HG02870 (cell line): ENCODE results near the gene RERE.

Experiments
- ATAC-seq: cut with Tn5 transposase; IDR thresholded peaks from one replicate; pipeline ENCODE4 v1.9.1; 2021; ENCODE audit warnings: mild to moderate bottlenecking, moderate library complexity; ENCODE audit not compliant: unreplicated experiment

RERE gene

DNA sequence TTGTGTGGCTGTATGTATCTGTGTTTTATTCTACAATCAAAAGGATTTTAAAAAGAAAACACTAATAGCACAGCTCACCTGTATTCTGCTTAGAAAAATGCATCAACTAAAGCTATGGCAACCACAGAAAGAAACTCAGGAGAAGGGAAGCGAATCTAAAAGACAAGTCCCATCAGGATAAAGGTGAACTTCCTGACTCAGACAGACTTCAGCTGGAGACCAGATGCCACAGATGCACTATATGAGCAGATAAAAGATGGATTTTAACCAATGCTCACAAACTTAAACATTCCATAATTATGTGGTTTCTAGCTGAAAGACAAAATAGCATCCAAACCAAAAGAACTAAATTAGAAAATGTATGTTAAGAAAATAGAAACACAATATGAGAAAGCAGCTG is 231.0 kb downstream of the RERE start:
- ATAC-seq, result no peak

DNA sequence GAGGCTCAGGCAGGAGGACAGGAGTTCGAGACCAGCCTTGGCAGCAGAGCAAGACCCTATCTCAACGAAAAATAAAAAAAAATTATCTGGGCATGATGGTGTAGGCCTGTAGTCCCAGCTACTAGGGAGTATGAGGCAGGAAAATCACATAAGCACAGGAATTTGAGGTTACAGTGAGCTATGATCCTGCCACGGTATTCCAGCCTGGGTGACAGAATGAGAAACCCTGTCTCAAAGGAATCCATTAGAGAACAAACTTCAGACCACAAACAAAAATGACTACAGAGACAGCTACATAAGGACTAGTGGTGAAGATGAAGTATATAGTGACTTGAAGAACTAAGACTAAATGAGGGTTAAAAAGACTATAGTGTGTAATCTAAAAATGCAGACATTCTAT is 233.1 kb downstream of the RERE start:
- no peak for ATAC-seq

DNA sequence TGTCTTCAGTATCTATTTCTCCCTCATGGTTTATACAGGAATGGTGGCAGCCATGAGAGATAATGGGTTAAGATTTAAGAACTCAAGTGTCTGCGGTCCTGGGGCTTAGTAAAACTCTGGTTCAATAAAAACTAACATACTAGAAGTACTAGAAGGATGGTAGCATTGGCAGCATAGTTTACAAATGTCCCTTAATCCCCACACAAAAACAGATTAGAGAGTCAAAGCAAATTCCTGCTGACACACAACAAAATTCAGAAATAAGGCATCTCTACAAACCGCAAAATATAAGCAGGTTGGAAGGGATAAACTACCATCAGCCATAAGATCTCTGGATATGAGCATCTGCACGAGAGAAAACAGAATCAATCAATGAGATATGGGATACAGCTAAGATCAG is 234.4 kb downstream of the RERE start:
- no peak for ATAC-seq

DNA sequence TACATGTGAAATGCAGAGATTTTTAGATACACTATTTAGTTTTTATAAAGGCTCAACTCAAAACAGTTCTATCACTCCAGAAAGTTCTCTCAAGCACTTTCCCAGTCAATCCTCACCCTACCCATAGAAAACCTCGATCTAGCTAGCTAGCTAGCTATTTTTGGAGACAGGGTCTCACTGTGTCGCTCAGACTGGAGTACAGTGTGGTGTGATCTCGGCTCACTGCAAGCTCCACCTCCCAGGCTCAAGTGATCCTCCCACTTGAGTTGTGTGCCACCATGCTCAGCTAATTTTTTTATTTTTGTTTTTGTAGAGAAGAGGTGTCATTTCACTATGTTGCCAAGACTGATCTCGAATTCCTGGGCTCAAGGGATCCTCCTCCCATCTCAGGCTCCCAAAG is 236.9 kb downstream of the RERE start:
- ATAC-seq, result no peak

DNA sequence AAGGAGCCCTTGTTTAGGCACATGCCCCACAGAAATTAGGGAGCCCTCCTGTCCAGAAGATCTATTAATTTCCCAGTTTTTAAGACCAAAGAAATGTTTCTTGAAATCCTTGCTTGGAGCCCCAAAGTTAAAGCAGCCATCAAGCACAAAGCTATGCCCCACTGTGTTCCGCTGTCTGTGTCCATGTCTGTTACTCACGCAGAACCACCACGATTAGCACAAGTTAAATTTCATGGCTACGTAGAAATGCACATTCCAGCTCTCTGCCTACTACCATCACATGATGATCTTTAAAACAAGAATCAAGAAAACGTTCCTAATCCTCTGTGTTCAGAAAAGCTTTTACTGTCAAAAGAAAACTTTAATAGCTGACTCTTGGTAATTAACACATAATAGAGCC is 238.5 kb downstream of the RERE start:
- no peak for ATAC-seq

DNA sequence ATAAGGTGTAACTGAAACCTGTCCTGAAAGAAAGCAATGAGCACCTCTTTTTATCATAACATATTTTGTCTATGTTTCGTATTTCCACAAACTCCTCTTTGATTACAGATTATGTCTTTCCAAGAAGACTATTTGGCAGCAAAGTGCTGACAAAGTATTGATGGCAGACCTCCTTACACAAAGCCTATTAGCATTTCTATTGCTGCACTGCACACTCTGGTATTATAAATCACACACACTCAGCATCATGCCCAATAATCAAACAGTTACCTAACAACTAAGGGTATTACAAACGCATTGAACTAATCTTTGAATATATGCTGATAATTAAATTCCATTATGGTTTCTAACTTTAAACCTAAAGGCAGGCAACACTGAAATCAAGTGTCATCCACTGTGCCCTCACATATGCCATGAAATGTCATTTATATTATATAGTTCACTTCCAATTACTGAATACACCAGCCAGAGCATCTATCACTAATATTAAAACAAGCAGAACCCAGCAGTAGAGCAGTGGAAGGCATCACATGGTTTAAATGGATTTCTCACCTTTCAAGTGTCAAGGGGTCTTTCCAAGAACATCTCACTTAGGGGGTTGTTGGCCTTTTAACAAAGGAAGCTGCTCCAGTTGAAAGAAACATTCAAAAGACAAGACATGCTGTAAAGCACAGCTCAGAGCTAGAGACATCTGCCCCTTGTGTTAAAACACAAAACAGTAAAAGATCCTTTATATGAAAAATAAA is 239.1 kb downstream of the RERE start:
- ATAC-seq, result no peak

DNA sequence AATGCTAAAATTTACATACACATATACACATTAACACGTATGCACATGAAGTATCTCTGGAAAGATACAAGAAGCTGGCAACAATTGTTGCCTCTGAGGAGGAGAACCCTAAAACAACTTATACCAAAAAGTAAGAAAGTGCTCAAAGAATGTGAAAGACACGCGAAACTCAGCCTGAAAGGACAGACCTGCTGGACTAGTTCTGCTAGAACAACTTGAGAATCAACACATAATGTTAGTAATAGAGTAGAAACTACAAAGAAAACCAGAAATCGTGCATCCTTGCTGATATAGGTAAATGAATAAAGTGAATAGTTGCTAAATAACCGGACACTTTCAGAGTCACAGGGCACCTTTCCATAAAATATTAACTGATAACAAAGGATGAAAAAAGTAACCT is 242.5 kb downstream of the RERE start:
- ATAC-seq, result no peak

DNA sequence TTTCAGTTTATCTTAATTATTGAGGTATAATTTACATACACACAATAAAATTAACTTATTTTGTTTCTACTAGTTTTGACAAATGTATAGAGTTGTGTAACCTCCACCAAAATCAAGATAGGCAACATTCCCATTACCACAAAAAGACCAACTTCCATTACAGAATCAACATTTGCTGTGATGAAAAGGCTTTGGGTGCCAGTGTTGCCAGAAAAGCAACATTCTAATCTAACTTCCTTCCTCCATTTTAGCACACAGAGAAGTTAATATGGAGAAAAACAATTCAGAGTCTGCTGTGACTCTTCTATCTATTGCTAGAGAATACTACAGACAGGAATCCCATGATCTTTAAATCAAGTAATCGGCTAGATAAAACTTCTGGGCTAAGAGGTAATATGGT is 245.3 kb downstream of the RERE start:
- ATAC-seq, result no peak

DNA sequence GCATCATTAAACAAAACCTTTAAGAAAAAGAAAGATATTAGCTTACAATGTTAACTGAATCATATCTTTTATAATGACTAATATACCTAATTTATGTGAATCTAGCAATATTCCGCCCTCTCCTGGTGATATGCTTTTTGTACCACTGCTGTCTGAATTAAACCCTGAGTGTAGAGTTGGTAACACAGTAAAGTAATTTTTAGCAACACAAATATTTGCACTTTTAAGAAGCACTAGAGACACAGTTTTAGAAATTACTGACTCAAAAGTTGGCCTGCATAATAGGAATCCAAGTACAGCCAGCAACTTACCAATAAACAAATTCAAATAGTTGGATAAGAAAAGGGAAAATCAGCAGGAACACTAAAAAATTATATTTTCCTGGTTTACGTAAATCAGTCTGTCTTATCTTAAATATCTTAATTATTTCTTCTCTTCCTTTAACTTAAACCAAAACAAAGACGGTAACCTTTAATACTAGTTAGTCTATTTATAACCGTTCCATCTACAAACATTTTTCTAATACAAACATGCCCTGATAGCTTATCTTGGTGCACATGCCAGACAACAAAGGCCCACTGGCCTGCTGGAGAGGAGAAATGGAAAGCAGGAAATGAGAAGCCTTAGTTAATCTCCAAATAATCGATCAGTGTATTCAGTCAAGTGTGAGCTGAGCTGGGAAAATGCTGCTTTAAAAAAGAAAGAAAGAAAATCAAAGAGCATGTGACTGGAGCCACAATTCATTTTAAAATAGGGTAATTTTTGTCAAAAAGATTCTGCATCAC is 246.0 kb downstream of the RERE start:
- ATAC-seq, result no peak

DNA sequence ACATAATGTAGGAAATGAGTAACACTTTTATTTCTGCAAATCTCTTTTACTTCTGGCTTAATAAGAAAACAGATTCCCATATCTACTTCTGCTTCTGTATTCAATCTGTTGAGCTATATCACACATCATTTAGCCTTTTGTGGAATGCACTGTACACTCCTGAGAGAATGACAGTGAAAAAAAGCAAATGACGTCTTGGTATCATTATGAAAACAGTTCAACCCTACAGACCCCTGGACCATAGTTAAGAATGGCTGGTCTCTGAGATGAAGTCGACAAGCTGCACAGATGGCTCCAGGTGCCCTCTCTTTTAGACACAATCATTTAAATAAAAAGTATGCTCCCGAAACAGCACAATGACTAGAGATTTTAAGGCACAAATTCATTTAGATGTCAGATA is 247.0 kb downstream of the RERE start:
- ATAC-seq, result no peak

DNA sequence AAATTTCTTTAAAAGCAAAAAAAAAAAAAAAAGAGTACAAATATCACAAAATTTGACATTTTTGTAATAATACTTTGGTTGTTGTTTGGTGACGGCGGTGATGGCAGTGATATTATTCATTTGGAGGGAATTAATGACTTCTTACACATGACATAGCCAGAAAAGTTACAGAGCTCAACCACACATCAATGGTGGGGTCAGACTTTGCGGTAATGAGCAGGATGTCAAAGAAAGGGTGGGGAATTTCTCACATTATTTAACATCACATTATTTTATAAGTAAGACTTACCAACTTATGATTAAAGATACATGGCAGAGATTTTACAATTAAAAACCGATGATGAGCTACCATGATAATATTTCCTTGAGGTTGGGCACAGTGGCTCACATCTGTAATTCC is 248.2 kb downstream of the RERE start:
- no peak for ATAC-seq

DNA sequence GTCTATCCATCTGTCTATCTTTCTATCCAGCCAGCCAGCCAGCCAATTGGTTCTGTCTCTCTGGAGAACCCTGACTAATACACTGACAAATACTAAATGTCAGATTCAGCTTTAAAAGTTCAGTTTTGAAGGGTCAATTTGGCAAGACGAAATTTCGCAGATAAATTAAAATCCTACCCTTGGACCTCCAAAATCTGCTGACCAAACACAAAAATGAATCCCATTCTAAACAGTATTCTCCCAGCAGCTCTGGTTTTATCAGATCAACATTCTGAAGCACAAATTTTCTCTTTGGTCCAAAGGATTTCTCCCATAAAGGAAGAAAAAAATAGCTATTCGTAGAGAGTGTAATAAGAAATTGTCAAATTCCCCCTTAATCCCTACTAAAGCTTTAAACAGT is 248.6 kb downstream of the RERE start:
- no peak for ATAC-seq

DNA sequence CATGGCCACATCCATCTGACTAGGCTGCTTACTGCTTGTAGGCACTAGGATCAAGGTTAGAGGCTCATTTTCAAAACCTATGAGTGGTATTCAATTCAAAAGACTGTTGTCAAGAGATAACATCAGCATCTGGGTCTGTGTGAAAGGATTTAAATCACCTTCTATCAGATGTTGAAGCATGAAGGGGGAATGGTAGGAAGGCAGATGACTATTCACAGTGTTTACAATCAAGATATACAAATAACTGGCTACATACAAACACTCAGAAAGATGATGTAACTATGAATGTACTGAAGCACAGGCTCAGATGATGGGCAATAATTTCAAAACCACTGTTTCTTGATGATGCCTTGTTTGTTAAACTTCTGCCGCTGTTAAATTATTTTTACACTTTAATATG is 250.3 kb downstream of the RERE start:
- ATAC-seq, result no peak

DNA sequence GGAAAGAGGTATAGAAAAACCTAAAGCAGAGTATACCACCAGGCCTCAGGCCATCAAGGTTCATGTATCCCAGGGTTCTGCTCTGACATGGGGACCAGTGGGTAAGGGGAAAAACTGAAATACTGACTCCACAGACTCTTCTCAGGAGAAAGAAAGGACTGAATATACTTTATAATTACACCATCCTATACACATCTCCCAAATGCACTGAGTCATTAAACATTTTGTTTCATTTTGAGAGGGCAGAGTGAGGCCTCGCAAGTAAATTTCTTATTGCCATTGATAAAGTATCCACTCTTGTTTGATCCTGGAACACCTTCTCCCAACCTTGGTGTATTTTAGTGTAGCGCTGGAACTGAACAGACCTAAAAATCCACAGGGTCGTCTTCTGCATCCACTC is 251.6 kb downstream of the RERE start:
- ATAC-seq, result no peak

DNA sequence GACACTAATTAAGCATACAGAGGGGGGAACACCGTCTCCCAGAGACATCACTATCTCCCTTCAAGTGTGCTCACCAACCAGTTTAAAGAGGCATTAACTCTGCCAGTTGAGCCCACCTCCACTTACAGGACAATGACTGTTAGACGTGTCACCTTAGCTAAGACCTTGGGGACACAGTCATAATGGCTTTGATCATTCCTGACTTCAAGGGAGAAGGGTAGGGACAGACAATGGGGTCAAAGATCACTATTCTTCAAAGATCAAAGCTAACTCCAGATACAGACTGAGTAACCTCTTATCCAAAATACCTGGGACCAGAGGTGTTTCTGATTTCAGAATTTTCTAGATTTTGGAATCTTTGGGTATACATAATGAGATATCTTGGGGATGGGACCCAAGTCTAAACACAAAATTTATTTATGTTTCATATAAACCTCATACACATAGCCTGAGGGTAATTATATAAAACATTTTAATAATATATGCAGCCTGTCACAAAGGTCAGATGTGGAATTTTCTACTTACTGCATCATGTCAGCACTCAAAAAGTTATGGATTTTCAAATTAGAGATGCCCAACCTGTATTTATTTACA is 253.4 kb downstream of the RERE start:
- ATAC-seq, result no peak

DNA sequence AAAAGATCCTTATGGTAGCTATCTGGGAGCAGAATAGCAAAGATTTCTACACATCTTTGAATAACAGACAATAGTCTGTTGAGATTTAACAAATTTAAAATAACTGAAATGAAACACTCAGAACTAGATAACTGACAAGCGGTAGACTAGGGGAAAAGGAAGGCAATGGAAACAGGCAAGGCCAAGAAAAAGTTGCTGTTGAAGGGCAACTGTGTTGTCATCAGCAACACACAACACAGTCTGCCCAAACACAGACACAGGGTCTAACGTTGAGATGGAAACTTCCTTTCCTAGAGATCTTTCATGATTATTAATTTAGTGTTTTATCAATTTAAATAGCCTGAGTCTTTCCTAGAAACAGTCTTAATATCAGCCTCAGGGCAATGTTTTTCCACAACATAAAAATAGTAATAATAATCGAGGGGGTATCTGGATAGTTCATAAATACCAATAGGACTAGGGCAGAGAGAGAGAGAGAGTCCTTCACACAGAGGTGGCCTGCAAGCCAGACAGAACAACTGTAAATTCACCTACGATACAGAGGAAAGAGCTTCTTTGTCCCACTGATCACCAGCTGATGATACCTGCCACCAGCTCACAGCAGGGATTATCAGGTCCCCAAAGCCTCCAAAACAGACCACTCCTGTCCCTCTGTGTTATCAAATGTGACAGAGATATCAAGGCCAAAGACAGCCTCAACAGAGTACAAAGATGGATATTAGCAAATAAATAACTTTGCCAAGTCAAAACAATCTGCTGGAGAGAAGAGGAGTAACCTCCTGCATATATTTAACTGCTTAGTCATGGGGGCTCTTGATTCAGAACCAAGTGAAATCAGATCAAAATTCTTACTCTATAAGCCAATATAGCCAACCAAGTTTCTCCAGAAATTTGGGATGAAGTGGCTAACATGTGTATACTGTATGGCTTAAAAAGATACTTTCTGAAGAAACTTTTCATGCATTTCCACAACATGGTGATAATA is 254.3 kb downstream of the RERE start:
- ATAC-seq, result no peak

DNA sequence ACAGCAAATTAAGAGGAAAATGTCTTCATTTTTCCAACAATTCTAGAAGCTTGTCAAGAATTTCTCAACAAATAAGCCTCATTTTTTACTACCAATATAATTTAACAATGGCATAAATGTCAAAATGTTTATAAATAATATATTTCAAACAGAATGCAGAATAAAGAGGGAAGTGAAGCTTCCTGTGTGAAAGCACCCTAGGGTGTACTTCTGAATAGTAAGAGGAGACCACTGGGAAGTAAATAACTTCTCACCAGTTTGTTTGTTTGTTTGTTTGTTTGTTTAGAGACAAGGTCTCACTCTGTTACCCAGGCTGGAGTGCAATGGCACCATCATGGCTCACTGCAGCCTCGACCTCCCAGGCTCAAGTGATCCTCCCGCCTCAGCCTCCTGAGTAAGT is 255.2 kb downstream of the RERE start:
- ATAC-seq, result no peak

DNA sequence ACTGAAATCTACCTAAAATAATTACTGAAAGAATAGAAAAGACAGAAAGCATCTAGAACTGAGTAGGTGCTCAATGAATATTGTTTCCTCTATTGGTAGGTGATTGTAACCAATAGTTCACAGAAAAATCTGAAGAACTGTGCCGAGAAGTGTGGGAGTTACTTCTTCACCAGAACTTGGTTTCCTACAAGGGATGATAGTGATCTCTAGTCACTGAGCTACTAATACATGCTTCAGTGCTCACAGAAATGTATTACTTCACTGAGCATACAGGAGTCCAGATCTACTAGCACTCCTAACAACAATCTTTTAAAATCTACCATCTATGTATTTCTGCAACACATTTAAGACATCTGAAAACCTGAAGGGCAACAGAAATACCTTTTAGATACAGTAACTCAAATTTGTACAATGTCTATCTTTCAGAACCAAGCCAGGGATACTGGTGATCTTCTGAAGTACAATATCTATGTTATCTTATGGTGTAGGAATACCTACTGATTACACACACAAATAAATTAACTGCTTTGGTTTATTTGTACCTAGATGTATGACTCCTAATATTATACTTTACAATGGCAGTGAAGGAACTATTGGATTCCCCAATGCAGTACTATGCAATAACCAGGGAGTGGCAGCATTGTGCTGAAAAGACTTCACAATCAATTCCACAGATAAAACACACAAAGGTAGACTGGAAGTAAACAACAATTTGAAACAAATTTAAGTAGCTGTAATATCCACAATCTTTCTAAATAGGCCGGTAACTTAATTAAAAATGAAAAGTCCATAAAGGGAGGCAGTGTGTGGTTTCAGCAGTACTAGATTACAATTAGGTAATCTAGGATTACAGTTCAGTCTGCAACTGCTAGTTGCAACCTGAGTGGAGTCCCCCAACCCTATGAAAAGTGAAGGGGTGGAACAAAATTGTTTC is 256.6 kb downstream of the RERE start:
- no peak for ATAC-seq

DNA sequence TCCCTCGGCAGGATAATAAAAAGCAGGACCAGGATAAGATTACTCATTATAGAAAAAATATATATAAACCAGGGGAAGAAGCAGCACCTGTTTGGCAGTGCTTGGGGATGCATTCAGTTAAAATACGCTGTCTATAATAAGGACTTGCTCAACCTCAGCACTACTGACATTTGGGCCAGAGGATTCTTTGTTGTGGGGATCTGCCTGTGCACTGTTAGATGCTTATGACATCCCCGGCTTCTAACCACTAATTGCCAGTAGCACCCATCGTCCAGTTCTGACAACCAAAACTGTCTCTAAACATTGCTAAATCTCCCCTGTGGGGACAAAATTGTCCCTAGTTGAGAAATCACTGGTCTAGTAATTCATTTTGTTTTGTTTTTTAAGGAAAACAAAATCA is 257.4 kb downstream of the RERE start:
- no peak for ATAC-seq

DNA sequence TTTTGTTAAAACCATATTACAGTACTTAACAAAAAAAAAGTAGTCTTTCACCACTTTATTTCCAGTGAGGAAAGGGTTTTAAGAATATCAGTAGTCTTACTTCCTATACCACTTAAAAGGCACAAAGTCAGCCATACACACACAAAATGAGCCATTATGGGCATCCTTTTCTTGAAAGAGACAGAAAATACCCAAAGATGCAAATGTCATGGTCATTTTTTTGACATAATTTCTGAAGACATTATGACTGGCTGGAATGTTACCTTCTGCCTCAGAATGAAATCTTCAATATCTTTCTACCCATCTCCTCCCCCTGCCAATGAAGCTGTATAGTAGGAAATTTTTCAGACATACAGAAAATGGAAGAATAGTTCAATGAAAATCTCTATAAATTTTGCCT is 261.9 kb downstream of the RERE start:
- no peak for ATAC-seq
